Measurements from ENCODE around the gene RUFY2.
"Not testable (repeated sequence)": the region's sequence is repeated elsewhere in the genome, so short reads cannot be mapped to it uniquely, and the experiment has no call there.

RUFY2 gene

GRCh38 chr10:68362590-68362989 is 44.5 kb downstream of the RUFY2 start:
- DNase-seq, result no peak

- DNase-seq, result no peak
These were observed 47.9 kb downstream of the RUFY2 start for GRCh38 chr10:68359189-68359588.

GRCh38 chr10:68353537-68353936 is 53.5 kb downstream of the RUFY2 start:
- no peak for DNase-seq

- DNase-seq, result no peak
These were observed 58.8 kb downstream of the RUFY2 start for GRCh38 chr10:68348265-68348741.

GRCh38 chr10:68346774-68347173 is 60.3 kb downstream of the RUFY2 start:
- DNase-seq, result no peak

- DNase-seq, result no peak
These were observed 61.5 kb downstream of the RUFY2 start for GRCh38 chr10:68345621-68346020.

- no peak for DNase-seq
These were observed 64.1 kb downstream of the RUFY2 start for GRCh38 chr10:68342909-68343516.

- DNase-seq, result no peak
These were observed 66.6 kb downstream of the RUFY2 start for GRCh38 chr10:68340358-68341080.

- no peak for DNase-seq
These were observed 70.2 kb downstream of the RUFY2 start for GRCh38 chr10:68336754-68337351.

- no peak for DNase-seq
These were observed 72.2 kb downstream of the RUFY2 start for GRCh38 chr10:68334672-68335467.

- no peak for DNase-seq
These were observed 73.3 kb downstream of the RUFY2 start for GRCh38 chr10:68333440-68334431.

- no peak for DNase-seq
These were observed 74.0 kb downstream of the RUFY2 start for GRCh38 chr10:68333058-68333395.

- DNase-seq, result peak; percentile 25
These were observed 74.6 kb downstream of the RUFY2 start, which contains the start of gene PBLD for GRCh38 chr10:68332259-68333057. PBLD (minus strand) TSS chr10:68332928; CDS start chr10:68306844, 26,084 bp downstream.

GRCh38 chr10:68331455-68332258 is 75.4 kb downstream of the RUFY2 start, which contains the start of gene HNRNPH3:
HNRNPH3 (plus strand) TSS chr10:68332064; CDS start chr10:68337222, 5,158 bp downstream.
- DNase-seq, result peak; percentile 73

- DNase-seq, result no peak
These were observed 76.1 kb downstream of the RUFY2 start for GRCh38 chr10:68330852-68331454.

GRCh38 chr10:68329506-68329861 is 77.6 kb downstream of the RUFY2 start:
- no peak for DNase-seq

- no peak for DNase-seq
These were observed 78.9 kb downstream of the RUFY2 start for GRCh38 chr10:68327889-68328786.

GRCh38 chr10:68324396-68324795 is 82.7 kb downstream of the RUFY2 start:
- DNase-seq, result not testable (repeated sequence)
